Eye (tissue), 1 donor: ENCODE data around the gene PRIMPOL.
A peak's percentile ranks its signal among the peaks of the same experiment; 100 is the strongest.
"Not testable (repeated sequence)": the region's sequence is repeated elsewhere in the genome, so short reads cannot be mapped to it uniquely, and the experiment has no call there.

Experiments used
- DNase-seq: peaks from one replicate; pipeline ENCODE4 v3.0.0-alpha.2; 2015

The PRIMPOL gene, protein sequence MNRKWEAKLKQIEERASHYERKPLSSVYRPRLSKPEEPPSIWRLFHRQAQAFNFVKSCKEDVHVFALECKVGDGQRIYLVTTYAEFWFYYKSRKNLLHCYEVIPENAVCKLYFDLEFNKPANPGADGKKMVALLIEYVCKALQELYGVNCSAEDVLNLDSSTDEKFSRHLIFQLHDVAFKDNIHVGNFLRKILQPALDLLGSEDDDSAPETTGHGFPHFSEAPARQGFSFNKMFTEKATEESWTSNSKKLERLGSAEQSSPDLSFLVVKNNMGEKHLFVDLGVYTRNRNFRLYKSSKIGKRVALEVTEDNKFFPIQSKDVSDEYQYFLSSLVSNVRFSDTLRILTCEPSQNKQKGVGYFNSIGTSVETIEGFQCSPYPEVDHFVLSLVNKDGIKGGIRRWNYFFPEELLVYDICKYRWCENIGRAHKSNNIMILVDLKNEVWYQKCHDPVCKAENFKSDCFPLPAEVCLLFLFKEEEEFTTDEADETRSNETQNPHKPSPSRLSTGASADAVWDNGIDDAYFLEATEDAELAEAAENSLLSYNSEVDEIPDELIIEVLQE

DNA sequence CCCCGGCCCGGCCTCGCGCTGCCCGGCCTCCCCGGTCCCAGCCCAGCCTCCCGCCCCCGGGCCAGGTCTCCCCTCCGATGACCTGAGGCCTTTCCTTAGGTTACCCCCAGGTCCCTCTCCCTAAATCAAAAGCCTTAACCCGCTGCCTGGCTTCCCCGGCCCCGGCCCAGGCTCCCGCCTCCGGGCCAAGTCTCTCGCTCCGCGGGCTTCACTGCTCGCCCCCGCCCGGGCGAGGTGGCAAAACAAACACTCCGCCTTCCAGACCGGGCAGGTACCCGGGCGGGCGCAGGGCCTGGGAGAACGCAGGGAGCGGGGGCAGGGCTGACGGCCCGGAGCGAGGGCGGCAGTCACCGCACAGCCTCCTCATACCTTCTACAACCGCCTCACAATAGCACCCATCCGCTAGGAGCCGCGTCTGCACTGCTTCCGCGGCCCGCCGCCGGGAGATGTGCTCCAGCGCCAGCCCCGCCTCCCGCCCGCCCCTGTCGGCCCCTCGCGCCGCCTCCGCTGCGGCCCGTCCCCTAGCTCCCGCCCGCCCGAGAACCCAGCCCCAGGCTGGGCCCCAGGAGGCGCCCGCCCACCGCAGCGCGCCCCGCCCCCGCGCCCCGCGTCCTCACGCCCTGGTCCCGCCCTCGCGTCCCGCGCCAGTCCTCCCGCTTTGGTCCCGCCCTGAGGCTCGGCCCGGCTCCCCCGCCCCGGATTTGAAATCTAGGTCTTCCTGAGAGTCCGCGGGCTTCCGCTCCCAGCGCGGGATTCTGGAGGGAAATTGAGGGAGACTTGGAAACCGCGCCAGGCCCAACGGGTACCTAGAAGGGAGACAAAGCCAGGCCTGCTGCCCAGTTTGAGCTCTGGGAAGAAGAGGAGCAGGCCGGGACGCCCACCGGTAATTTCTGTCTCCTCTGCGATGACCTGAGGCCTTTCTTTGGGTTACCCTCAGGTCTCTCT is at the start of gene PRIMPOL, which contains the start of gene CASP3:
TSS of gene PRIMPOL (plus strand) at position 713 of the 945 bp plus-strand sequence. CDS start 7,403 bp downstream, outside the sequence.
TSS of gene CASP3 (minus strand) at position 422 of the 945 bp plus-strand sequence. CDS start 10,994 bp downstream, outside the sequence.
- DNase-seq = peak; percentile 98

DNA sequence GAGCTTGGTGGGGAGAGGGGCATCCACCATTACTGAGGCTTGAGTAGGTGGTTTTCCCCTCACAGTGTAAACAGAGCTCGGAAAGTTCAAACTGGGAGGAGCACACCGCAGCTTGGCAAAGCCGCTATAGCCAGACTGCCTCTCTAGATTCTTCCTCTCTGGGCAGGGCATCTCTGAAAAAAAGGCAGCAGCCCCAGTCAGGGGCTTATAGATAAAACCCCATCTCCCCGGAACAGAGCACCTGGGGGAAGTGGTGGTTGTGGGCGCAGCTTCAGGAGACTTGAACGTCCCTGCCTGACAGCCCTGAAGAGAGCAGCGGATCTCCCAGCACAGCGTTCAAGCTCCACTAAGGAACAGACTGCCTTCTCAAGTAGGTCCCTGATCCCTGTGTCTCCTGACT is 48.6 kb upstream of the PRIMPOL start:
- DNase-seq = not testable (repeated sequence)

DNA sequence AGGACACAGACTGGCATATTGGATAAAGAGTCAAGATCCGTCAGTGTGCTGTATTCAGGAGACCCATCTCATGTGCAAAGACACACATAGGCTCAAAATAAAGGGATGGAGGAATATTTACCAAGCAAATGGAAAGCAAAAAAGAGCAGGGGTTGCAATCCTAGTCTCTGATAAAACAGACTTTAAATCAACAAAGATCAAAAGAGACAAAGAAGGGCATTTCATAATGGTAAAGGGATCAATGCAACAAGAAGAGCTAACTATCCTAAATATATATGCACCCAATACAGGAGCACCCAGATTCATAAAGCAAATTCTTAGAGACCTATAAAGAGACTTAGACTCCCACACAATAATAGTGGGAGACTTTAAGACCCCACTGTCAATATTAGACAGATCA is 46.7 kb upstream of the PRIMPOL start:
- not testable (repeated sequence) for DNase-seq

DNA sequence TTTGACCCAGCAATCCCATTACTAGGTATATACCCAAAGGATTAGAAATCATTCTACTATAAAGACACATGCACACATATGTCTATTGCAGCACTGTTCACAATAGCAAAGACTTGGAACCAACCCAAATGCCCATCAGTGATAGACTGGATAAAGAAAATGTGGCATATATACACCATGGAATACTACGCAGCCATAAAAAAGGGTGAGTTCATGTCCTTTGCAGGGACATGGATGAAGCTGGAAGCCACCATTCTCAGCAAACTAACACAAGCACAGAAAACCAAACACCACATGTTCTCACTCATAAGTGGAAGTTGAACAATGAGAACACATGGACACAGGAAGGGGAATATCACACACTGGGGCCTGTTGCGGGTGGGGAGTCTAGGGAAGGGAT is 42.1 kb upstream of the PRIMPOL start:
- DNase-seq = not testable (repeated sequence)

DNA sequence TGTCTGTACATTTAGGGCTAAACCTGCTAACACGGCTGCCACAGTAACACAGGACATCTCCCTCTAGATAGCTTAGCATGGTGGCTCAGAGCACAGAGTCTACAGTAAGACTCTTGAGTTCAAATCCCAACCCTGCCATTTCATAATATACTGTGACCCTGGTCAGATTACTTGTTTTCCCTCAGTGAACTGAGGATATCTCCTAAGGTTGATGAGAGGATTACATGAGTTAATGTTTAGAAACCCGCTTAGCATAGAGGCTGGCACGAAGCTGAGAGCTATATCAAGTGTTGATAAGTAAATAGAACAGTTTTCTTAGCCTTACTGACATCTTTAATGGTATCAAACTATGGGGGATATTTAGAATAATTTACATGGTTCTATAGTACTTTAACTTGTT is 37.5 kb upstream of the PRIMPOL start:
- no peak for DNase-seq

DNA sequence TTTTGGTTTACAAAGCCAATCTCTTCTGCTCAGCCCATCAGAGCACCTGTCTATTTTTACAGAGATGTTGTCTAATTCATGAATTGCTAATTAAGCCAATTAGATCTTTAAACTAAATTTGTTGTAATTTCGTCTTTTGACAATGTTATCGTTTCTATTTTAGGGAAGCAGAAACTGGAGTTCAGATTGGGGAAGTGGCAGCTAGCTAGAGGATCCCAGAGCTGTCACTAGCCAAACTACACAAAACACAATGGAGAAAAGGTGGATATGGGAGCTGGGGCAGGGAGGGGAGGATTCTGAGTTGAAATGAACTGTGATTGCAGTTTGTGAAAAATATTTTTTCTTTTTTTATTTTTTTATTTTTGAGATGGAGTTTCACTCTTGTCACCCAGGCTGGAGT is 36.1 kb upstream of the PRIMPOL start:
- no peak for DNase-seq

DNA sequence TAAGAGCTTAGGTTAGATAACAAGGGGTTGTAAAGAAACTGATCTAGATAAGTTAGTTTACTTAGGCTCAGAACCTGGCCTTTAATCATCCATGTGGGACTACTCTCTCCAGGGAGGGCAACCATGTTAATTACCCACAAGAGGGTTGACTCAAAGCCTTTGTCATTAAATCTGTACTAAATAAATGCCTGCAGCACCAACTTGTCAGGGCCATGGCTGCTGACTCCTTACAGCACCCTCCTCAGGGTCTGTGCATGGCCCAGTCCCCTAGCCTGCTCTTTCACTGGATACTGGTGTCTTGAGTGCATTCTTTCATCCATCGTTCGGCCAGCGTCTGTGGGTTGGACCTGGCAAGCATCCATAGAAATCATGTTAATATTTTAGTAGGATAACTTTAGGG is 35.0 kb upstream of the PRIMPOL start:
- DNase-seq = no peak

DNA sequence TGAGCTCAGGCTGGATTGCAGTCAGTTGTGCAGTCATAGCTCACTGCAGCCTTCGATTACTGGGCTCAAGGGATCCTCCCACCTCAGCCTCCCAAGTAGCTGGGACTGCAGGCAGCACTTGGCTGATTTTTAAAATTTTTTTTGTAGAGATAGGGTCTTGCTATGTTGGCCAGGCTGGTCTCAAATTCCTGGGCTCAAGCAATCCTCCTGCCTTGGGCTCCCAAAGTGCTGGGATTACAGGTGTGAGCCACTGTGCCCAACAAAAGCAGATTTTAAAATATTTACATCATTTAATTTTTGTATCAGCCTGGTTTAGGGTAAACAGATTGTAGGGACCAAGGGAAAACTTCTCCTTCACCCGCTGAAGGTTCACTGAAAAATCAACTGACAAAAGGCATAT is 33.4 kb upstream of the PRIMPOL start:
- not testable (repeated sequence) for DNase-seq

DNA sequence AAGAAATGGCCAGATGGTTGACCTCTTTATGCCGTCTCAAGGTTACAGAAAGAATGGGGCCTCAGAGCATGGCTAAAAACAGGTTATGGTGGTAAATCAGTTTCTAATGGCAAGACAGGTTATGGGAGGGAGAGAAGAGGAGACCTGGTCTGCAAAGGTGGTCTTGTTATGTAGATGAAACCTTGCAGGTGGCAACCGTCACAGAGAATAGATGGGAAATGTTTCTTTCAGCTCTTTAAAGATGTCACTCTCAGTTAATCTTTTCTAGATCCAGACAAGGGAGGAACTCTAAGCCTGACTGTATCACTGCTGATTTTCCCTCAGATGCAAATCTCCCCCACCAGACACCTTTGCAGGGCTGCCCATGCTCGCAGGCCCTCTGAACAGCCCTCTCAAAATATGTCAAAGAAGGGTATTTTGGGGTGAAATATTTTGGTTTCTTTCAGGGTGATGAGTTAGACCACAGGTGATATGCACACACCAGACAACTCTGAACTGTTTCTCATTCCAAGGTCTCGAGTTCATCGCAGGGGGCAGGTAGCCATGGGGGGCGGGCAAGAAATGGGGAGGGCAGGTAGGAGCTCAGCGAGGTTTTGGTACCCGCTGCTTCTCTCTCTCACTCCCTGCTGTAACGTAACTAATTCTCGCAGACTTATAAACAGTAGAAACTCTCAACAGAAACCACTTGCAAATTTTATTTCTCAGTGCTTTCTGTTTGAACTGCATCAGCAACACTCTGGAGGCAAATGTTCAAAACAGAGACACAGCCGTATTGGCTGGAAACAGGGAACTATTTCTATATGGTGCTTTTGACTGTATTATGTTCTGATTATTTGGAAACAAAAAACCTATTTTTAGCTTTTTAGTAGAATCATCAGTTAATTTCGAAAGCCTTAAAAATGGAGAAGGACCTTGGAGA is 32.6 kb upstream of the PRIMPOL start:
- no peak for DNase-seq

DNA sequence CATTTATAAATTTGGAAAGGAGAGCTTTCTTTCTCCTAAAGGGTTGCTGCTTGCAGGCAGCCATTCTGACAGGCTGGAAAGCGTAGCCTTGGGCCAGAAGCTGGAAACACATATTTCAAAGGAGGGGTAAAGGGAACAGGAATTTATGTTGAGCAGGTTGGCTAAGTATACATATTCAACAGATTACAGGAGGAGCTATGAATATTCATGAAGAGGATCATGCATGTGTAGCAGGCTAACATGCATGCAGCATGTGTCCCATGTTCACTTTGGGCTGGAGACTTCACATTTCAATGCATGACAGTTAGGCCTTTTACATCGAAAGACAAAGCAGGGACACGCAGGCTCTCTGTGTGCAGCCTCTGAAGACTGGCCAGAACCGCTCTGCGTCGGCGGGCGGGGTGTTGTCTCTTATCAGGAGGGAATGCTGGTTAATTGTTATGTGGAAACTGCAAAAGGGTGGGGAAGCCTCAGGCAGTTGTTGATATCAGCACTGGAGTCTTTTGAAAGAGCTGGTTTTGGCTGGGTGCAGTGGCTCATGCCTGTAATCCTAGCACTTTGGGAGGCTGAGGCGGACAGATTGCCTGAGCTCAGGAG is 31.8 kb upstream of the PRIMPOL start:
- DNase-seq = no peak

DNA sequence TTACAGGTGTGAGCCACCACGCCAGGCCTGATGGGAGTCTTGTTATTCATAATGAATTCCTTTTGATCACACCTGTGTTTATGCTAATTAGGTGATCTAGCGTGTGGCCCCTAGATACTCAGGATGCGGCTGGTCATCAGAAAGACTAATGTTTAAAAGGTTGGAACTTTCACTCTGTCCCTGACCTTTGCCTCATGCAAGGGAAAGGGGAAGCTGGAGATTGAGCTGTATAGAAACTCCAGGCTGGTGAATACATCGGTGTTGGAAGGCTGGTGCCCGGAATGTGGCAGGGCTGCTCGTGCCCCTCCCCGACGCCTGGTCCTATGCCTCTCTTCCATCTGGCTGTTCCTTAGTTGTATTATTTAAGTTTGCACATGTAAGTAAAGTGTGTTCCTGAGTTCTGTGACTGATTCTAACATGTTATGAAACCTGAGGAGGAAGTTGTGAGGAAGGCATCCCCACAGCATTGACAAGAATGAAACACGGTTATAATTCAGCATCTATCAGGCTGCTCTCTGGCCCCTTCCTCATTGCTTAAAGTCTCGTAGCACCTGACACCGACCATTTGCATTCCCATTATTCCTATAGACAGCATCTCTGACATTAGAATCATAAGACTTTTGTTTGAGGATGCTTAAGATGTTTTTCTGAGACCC is 29.2 kb upstream of the PRIMPOL start:
- DNase-seq = no peak

DNA sequence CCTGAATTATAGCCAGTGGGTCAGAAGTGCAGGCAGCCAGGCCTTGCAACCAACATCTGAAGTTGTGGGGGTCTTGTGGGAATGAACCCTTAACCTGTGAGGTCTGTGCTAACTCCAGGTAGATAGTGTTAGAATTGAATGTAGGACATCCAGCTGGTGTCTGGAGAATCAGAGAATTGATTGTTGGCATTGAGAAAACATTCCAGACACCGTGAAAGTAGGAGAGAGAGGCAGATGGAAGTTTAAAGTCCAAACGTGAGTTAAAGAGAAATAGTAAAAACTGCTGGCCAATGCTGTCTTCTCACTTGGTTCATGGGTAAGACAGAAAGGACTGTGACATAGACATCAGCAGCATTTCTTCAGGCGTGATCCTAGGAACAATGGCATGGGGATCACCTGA is 28.0 kb upstream of the PRIMPOL start:
- no peak for DNase-seq

DNA sequence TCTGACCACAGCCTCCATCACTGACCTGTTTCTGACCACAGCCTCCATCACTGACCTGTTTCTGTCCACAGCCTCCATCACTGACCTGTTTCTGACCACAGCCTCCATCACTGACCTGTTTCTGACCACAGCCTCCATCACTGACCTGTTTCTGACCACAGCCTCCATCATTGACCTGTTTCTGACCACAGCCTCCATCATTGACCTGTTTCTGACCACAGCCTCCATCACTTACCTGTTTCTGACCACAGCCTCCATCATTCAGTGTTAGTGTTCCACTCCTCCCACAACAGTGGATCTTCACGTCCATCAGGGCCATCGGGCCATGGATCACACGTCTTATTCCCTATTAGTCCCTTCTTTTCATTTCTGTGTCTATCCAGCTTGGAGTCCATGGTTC is 25.0 kb upstream of the PRIMPOL start:
- not testable (repeated sequence) for DNase-seq

DNA sequence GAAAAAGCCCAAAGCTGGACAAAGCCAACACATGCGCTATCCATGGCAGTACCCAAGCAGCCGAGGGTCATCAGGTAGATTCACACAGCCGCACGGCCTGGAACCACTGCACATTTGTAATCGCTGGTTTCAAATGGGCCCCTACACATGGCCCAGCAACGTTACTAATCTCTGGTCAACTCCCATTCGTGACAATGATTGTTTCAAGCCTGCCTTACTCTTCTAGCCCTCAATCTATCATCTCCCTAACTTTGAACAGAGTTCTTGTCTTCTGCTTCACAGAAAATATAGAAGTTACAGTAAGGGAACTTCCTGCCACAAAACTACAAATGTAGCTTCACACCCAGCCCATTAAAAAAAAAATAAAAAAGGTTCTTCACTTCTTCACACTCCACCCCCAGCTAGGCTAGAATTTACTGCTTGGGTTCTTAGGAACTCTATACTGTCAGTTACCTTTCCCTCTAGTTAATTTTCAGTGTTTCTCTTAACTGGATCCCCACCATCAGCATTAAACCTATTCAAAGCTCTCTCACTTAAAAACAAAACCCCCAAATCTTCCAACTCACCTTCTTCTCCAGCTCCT is 24.5 kb upstream of the PRIMPOL start:
- no peak for DNase-seq

DNA sequence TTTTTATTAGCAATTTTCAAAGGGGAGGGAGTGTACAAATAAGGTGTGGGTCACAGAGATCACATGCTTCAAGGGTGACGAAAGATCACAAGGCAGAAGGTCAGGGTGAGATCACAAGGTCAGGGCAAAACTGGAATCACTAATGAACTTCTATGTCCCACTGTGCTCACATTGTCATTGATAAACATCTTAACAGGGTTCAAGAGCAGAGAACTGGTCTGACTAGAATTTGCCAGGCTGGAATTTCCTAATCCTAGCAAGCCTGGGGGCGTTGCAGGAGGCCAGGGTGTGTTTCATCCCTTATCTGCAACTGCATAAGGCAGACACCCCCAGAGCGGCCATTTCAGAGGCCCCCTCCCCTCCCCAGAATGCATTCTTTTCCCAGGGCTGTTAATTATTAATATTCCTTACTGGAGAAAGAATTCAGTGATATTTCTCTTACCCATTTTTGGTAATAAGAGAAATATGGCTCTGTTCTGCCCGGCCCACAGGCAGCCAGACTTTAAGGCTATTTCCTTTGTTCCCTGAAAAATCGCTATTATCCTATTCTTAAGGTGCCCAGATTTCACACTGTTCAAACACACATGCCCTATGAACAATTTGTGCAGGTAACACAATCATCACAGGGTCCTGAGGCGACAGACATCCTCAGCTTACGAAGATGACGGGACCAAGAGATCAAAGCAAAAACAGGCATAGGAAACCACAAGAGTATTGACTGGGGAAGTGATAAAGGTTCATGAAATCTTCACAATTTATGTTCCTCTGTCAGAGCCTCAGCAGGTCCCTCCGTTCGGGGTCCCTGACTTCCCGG is 23.5 kb upstream of the PRIMPOL start:
- DNase-seq = not testable (repeated sequence)

DNA sequence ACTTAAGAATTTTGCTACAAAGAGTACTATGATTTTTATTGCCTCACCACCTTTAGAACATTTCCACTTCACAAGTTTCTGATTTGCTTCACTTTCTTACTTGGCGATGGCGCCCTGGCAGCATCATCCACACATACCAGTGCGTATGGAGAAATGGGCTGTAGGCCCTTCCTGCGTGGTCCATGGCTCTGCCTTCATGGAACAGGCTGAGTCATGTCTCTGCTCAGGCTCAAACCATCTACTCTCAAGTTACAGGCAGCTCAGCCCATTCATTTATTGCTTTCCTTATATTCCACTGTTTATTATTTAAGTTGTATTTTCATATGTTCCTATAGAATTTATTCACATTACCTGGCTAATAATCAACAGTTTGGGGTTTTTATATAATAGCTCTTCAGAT is 21.4 kb upstream of the PRIMPOL start:
- DNase-seq = no peak

DNA sequence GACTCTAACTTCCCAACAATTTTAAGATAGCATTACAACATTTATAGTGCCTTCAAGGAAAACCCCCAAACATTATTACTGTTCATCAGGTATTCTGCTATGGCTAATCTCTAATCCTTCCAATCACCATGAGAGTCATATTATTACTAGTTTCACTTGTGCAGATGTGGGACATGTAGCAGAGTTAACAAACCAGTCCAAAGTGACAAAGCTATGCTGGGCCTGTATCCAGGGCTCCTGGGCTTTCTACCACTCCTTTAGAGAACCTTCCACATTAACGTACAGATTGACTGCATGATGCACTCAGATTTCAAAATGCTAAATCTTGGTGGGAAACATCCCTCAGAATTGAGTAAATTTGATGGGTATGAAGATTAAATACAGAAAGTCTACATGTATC is 16.7 kb upstream of the PRIMPOL start:
- DNase-seq = no peak

DNA sequence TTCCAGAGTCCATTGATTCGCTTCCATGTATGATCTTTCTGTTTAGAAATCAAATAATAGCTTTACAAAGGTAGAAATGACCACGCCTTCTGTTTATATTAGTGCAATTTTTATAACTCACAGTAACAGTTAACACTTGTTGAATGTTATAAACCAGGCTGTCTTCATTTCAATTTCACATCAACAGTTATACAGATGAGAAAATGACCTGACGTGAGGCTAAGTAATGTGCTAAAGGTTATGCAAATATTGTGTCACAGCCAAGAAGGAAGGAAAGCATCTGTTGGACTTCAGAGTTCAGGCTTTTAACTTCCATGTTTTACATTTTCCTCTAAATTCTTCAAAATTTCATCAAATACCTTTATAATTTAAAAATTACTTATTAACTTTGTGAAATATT is 14.2 kb upstream of the PRIMPOL start:
- no peak for DNase-seq

DNA sequence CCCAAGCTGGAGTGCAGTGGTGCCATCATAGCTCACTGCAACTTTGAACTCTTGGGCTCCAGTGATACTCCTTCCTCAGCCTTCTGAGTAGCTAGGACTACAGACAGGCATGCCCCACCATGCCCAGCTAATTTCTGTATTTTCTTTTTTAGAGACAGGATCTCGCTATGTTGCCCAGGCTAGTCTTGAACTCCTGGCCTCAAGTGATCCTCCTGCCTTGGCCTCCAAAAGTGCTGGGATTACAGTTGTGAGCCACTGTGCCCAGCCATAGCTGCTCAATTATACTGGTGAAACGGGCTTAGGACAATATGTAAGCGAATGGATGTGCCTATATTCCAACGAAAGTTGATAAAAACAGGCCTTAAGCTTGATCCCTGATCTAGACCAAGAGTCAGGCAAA is 13.4 kb upstream of the PRIMPOL start:
- no peak for DNase-seq

DNA sequence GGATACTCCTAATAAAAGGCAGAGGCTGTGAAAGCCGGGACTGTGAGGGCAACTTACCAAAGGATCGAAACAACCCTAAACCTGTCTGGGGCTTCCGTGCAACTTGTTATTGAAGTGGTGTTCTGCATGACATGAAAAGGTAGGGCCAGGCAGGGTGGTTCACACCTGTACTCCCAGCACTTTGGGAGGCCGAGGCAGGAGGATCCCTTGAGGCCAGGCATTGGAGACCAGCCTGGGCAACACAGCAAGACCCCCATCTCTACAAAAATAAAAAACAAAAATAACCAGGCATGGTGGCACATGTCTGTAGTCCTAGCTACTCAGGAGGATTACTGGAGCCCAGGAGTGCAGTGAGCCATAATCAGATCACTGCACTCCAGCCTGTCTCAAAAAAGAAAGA is 12.6 kb upstream of the PRIMPOL start:
- no peak for DNase-seq
